GM19397 (cell line): Measurements from ENCODE around the gene OR6S1.
"Not testable (repeated sequence)": the region's sequence is repeated elsewhere in the genome, so short reads cannot be mapped to it uniquely, and the experiment has no call there.

ENCODE experiments used
- ATAC-seq: cut with Tn5 transposase; IDR thresholded peaks from one replicate; pipeline ENCODE4 v1.9.1; 2021; ENCODE audit warnings: mild to moderate bottlenecking, moderate library complexity; ENCODE audit not compliant: unreplicated experiment

Gene OR6S1

DNA sequence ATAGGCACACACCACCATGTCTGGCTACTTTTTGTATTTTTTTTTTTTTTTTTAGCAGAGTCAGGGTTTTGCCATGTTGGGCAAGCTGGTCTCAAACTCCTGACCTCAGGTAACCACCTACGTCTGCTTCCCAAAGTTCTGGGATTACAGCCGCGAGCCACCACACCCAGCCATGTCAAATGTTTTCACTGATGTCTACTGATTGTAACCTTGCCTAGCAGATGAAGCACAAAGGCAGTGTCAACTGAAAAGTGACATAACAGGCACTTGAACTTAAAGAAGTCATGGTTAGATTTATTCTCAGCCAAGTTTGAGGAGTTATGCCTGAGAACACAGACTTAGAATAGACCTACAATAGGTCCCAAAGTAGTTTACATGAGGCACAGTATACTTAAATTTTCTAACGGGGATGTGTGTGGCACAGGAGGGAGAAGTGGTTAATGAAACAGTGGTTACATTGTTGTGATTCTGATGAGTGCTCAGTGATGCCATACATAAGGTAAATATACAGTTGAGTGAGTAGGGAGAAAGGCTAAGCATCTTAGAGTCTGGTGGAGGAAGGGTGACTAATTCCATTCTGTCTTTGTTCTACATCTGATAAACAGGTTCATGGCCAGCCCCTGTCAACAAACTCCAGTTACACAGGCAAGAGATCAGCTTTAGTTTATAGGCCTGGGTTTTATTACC is 30.2 kb upstream of the OR6S1 start:
- ATAC-seq: no peak

DNA sequence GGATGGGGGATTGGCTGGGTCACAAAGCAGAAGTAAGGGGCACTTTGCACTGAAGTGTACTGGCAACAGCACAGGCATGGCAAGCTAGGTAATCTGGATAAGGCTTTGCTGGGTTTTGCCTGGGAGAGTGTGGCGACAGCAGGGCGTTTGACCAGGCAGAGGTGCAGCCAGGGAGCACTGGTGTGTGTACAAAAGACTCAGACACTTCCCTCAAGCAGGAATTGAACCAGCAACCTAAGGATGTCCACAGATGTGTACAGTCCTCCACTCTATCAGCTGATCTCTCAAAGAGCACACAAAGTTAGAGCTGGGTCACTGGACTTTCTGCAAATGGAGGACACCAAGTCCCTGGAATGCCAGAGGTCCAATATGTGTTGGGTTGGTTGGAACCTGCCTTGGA is 27.5 kb upstream of the OR6S1 start:
- ATAC-seq: no peak

DNA sequence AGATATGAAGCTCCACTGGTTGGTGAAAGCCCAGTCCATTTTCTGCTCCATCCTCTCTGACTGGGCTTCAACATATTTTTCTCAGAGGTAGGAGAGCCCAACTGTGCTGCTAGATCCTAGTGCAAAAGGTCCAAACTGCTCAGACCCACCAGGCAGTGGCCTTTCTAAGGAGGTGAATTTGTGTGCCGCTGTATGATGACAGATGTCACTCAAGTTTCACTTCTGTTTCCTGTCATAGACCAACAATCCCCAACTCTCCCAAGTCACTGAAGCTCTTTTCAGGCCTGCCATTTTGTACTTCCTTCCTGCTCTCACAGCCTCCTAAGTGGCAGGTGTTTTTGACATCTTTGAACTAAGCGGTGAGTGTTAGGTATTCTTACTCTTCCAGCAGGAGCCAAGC is 26.5 kb upstream of the OR6S1 start:
- ATAC-seq: peak; percentile 71

DNA sequence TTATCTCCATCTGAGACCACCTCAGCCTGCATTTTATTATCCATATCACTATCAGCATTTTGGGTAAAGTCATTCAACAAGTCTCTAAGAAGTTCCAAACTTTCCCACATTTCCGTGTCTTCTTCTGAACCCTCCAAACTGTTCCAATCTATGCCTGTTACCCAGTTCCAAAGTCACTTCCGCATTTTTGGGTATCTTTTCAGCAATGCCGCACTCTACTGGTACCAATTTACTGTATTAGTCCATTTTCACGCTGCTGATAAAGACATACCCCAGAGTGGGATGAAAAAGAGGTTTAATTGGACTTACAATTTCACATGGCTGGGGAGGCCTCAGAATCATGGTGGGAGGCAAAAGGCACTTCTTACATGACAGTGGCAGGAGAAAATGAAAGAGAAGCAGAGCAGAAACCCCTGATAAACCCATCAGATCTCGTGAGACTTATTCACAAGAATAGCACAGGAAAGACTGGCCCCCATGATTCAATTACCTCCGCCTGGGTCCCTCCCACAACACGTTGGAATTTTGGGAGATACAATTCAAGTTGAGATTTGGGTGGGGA is 25.0 kb upstream of the OR6S1 start:
- ATAC-seq: not testable (repeated sequence)

DNA sequence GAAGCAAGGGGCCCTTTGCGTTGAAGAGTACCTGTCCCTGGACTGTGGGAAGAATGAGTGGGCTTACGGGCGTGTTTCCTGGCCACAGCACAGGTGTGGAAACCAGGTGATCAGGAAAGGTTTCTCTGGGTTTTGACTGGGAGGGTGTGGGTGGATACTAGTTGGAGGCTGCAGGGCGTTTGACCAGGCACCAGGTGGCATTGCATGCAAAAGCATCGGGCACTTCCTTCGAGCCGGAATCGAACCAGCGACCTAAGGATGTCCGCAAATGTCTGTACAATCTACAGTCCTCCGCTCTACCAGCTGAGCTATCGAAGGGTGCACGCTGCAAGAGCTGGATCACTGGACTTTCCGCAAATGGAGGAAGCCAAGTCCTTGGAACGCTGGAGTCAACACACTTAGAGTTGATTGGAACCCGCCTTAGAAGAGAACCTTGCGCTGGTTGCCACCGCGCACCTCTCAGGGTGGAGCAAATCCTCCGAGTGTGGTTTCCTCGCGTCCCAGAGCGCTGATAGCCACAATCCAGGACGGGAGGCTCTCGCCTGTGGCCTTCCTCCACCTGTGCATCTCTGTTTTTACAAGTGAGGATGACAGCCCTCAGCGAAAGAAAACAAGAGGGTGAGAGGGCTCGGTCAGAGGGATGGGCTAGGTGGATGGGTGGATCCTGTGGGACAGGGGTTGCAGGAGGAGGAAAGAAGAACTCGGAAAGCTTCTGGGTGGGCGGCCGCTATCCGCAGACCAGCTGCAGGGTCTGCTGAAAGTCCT is 21.7 kb upstream of the OR6S1 start:
- ATAC-seq: peak; percentile 58

DNA sequence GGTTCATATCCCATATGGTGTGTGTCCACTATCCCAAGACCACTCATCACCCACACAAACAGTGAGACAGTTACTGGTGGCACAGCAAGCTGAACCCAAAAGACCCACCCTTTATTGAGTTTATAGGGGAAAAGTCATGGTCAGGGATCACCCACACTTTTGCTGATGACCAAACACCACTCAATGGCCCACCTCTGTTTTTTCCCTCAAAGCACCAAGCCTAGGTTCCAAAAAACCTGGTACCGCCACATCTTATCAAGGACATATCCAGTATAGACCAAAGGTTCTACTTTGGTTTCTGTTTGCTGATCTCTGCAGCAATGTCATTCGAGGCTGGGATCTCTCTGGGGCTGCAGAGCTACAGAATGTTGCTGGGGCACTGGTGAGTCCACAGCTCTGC is 19.7 kb upstream of the OR6S1 start:
- no peak for ATAC-seq

DNA sequence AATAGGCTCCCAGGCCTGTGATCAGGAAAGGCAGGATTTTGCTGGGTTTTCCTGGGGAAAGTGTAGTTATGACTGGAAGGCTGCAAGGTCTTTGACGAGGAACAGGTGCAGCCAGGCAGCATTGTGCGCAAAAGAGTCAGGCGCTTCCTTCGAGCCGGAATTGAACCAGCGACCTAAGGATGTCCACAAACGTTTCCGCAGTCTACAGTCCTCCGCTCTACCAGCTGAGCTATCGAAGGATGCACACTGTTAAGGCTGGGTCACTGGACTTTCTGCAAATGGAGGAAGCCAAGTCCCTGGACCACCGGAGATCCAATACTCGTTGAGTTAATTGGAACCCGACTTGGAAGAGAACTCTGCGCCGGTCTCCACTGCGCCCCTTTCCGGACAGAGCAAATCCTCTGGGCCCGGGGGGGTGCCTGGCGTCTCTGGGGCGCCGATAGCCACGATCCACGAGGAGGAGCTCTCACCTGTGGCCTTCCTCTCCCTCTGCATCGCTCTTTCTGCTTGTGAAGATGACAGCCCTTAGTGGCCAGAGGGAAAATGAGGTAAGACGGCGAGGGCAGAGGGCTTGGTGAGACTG is 18.4 kb upstream of the OR6S1 start:
- no peak for ATAC-seq

DNA sequence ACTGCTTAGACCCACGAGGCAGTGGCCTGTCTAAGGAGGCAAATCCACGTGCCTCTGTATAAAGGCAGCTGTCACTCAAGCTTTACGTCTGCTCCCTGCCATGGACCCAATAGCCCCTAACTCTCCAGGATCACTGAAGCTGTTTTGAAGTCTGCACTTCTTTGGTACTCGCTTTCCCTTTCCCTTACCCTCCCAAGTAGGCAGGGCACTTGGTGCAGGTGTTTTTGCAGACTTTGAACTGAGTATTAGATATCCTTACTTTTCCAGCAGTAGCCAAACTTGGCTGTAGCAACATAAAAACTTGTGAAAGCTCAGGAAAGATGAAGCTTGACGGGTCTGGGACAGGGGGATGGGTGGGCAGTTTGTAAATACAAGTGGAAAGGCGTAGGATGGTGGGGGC is 17.8 kb upstream of the OR6S1 start:
- ATAC-seq: no peak

DNA sequence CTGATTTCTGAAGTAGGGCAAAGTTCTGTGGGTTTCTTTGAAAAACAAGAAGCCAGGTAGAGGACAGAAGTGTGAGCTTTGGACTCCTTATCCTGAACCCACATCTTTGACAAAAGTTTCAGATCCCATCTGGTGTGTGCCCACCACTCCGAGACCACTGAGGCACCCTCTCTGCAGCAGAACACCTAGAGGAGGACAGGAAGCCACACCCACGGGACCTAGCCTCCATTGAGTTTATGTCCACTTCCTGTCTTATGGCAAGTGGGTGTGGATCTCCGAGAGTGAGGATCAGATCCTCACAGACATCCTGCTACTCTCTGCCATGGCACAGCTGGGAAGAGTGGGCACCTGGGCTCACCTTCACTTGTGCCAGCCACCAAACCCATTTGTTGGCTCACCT is 16.8 kb upstream of the OR6S1 start:
- no peak for ATAC-seq

DNA sequence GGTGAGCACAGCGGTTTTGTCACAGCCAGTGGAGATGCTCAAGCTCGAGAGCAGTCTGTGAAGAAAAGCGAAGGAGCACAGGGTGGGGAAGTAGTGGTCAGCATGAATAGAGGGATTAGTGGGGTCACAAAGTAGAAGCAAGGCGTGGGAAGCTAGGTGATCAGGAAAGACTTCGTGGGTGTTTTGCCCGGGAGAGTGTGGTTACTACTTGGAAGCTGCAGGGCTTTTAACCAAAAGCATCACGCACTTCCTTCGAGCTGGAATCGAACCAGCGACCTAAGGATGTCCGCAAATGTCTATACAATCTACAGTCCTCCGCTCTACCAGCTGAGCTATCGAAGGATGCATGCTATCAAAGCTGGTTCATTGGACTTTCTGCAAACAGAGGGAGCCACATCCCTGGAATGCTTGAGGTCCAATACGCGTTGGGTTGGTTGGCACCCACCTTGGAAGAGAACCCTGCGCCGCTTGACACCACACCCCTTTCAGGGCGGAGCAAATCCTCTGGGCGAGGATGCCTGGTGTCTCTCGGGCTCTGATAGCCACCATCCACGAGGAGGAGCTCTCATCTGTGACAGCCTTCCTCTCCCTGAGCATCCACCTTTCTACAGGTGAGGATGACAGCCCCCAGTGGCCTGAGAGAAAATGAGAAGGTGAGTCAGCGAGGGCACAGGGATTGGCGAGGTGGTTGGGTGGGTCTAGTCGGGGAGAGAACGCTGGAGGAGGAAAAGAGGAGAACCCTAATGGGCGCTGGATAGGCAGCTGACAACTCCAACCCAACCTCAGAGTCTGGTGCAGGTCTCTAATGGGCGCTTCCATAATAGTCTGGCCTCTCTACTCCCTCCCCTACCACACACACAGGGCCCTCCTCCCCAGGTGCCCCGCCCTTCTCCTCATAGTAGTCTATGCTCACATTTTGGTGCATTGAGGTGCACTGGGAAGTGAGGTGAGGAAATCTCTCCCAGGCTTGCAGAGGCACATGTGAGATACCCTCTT is 16.0 kb upstream of the OR6S1 start:
- ATAC-seq: no peak

DNA sequence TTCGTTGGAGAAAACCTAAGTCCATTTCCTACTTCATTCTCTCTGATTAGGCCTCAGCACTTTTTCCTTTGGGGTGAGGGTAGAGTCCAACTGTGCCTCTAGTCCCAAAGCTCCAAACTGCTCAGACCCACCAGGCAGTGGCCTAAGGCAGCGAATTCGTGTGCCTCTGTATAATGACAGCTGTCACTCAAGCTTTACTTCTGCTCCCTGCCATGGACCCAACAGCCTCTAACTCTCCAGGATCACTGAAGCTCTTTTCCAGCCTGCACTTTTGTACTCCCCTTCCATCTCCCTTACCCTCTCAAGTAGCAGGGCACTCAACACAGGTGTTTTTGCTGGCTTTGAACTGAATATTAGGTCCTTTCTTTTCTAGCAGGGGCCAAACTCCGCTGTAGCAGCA is 14.8 kb upstream of the OR6S1 start:
- ATAC-seq: no peak

DNA sequence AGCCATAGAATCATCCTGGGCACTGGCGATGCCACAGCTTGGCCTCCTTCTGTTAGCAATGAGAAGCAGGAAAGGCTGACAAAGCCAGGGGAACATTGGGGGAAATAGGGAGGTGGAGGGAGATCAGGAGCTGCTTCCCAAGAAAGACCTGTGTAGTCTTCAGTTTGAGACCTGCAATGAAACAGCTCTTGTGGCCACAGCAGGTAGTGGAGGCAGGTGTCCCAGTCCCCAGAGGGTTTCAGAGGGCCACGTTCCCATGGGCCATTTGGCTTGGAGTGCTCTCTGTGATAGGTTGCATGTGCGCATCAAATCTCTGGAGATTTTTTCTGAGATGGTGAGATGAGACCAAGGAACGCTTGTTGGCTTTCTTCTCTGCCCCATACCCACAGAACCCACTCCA is 14.4 kb upstream of the OR6S1 start:
- no peak for ATAC-seq

DNA sequence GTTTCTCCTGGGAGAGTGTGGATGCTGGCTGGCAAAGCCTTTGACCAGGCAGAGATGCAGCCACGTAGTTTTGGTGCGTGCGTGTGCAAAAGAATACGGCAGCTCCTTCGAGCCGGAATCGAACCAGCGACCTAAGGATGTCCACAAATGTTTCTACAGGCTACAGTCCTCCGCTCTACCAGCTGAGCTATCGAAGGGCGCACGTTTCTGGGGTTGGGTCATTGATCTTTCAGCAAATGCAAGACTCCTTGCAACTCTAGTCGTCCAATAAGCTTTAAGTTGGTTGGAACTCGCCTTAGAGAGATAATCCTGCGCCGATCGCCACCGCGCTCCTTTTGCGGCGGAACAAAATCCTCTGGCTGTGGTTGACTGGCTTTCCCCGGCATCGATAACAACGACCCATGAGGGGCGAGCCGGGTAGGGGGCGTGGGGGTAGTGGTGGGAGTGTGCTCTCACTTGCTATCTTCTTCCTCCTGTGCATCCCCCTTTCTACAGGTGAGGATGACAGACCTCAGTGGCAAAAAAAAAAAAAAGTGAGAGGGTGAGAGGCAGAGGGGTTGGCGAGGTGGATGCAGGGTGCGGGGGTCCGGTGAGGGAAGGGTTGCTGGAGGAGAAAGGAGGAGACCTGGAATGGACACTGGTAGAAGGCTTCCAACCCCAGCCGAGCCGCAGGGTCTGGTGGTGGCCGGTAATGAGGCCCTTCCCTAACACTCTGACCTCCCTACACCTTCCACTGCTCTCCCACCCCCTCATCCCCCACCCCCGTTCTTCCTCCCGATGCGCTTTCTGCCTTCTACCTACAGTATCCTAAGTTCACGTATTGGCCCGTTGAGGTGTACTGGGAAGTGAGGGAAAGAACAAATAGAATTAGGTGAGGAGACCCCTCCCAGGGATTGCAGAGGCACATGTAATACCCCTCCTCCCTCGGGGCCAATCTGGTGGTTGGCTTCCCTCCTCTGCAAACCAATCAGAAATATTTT is 11.8 kb upstream of the OR6S1 start:
- ATAC-seq: no peak

DNA sequence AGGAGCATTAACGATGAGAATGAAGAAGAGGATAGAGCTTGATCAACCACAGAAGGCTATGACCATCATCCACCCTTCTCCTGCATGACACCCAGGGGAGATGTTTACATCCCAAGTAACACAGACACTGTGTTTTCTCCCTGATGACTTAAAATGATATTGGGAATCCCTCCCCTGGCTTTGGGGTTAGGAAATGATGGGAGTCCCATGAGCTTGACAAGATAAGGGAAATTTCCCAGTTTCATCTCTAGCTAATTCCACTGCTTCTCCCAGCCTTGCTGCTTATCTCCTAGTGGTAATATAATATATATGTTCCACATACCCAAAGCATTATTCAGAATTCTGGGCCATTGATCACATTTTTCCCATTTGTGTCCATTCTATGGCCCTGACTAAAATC is 4.0 kb upstream of the OR6S1 start:
- no peak for ATAC-seq

DNA sequence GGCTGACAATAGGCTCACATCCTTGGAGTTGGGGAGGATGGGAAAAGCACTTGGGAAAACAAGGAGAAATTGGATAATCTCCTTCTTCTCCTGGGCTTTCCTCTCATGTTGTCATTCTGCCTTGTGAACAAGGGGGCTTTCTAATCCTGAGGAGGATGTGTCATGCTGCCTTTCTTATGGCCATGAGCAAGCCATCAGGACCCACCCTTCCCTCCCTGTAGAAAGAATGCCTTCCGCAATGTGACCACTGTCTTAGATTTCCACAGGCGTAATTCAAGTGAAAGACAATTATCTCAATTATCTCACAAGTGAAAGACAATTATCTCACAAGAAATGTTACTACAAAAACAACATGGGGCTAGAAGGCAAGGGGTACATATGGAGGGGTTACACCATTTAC is 3.0 kb upstream of the OR6S1 start:
- ATAC-seq: no peak

DNA sequence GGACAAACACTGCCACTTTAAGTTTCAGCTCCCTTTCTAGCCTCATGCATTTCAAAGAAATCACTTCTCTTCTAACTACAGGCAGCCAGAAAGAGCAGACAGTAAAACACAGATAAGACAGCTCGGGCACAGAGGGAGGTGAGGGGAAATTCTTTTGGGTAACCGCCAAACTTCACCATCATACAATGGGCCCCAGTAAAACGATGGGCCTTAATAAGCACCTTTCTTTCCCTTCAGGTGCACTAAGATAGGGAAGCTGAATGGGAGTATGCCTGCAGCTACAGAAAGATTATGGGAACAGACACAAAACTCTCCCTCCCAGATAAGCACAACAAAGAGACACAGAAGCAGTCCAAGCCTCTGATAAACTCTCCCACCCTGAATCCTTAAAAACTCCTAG is 1.3 kb upstream of the OR6S1 start:
- not testable (repeated sequence) for ATAC-seq

DNA sequence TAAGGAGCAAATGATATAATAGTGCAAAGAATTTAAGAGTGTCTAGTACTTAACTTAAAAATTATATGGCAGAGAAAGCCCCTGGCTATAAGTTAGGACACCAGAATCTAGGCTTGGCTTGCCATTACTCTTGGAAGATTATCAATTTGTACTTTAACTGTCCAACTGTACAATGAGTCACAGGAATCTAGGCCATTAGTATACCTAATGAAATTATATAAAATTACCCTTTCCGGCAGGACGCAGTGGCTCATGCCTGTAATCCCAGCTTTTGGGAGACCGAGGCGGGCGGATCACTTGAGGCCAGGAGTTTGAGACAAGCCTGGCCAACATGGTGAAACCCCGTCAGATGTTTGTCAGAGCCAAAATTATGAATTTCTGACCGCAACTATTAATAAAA is 691 bp upstream of the OR6S1 start:
- no peak for ATAC-seq

DNA sequence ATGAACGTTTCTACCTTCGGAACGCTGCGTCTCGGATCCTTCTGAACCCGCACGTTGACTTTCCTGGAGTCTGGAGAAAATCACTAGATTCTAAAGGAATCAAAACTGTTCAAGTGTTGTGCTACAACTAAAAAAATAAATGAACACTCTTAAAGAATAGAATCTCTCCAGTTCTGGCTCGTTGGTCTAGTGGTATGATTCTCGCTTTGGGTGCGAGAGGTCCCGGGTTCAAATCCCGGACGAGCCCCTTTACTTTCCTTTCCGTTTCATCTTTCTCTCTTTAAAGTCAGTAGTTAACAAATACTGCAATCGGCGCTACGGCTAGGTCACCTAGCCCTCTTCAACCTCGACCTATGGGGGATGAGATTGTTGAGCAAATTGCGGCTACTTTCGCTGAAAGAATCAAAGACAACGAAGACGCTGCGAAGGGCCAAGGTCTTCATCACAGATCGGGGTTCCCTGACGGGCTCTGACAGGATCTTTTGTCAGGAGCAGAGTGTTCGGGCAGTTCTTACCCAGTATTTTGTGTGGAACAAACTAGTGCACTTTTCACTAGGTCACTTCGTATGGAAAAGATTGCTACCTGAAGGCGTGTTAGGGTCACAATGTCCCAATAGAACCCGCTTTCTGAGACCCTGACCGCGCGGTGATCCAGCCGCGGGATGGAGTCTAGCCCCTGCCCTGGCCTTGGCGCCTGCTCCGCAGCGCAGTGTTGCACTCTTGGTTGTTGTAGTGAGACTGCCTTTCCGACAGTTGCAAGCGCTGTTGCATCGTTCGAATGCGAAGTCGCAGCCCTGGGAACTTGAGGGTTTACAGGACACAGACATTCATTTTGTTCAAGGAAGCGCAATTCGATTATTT is 8.4 kb downstream of the OR6S1 start:
- peak; percentile 63 for ATAC-seq

DNA sequence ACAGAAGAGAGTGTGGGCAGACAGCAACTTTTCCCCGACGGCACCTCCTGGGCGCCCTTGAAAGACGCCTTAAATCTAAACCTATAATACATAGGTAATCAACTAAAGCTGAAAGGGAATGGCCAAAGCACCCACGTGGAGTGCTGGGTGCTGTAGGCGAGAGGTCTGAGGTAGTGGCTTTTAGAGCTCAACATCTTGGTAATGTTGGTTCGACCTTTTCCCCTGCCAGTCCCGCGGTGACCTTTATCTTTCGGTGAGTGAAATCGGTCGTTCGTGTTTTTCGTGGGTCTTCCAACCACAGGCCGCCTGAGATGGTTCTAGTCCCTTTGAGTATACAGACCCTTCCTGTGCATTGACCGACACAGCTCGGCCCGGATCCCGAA is 9.1 kb downstream of the OR6S1 start:
- ATAC-seq: peak; percentile 24
